Stimulated activated CD8-positive, alpha-beta memory T cell treated with anti-CD3 and anti-CD28 coated beads, Interleukin-7, amount 100 ng/mL, for 24 hours (primary cell): ENCODE measurements around the gene CNOT2.
"Not testable (repeated sequence)": the region's sequence is repeated elsewhere in the genome, so short reads cannot be mapped to it uniquely, and the experiment has no call there.

Experiments
- DNase-seq: peaks from one replicate; pipeline ENCODE4 v3.0.0-alpha.2; 2020; ENCODE audit warnings: low read depth

CNOT2 gene

GRCh38 chr12:70365648-70366518 is 122.7 kb downstream of the CNOT2 start, which contains the start of gene KCNMB4:
TSS of gene KCNMB4 (plus strand) at chr12:70366290. CDS start at chr12:70366735, 445 bp downstream.
- DNase-seq: peak; percentile 40

- DNase-seq: no peak
Observed at GRCh38 chr12:70366581-70367257, 123.5 kb downstream of the CNOT2 start.

GRCh38 chr12:70367258-70368141 is 124.3 kb downstream of the CNOT2 start:
- no peak for DNase-seq

- DNase-seq: no peak
Observed at GRCh38 chr12:70372881-70373280, 129.6 kb downstream of the CNOT2 start.

GRCh38 chr12:70379846-70380245 is 136.6 kb downstream of the CNOT2 start:
- no peak for DNase-seq

DNA sequence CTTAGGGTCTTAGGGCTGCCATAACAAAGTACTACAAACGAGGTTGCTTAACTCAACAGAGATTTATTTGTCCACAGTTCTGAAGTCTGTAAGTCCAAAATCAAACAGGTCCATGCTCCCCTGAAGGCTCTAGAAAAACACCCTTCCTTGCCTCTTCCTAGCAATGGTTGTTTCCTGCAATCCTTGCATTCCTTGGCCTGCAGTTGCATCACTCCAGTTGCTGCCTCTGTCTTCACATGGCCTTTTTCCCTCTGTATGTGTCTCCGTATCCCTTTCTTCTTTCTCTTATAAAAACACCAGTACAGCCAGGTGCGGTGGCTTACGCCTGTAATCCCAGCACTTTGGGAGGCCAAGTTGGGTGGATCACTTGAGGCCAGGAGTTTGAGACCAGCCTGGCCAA is 140.3 kb downstream of the CNOT2 start:
- DNase-seq: no peak

DNA sequence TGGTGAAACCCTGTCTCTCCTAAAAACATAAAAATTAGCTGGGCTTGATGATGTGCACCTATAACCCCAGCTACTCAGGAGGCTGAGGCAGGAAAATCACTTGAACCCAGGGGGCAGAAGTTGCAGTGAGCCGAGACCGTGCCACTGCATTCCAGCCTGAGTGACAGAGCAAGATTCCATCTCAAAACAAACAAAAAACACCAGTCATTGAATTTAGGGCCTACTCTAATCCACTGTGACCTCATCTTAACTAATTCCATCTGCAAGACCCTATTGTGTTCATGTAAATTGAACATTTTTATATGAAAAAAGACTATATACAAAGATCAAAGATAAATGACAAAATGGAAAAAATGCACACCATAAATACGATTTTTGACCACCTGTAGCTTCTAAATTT is 140.7 kb downstream of the CNOT2 start:
- no peak for DNase-seq

DNA sequence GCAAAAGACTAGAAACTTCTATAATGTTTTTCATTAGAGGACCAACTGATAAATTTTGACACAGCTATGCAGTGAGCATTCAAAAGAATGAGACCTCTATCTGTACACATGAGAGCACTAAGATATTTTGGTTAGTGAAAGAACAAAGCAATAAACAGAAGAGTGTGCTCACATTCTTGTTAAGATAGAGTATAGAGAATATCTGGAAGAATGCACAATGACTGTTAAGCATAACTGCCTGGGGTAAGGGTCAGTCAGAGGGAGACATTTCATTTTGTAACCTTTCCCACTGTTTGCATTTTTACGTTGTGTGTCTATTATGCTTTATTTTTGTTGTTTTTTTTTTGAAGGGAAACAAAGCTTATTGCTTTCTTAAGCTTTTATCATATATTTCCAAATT is 143.5 kb downstream of the CNOT2 start:
- no peak for DNase-seq

GRCh38 chr12:70389678-70390077 is 146.4 kb downstream of the CNOT2 start:
- DNase-seq: no peak

DNA sequence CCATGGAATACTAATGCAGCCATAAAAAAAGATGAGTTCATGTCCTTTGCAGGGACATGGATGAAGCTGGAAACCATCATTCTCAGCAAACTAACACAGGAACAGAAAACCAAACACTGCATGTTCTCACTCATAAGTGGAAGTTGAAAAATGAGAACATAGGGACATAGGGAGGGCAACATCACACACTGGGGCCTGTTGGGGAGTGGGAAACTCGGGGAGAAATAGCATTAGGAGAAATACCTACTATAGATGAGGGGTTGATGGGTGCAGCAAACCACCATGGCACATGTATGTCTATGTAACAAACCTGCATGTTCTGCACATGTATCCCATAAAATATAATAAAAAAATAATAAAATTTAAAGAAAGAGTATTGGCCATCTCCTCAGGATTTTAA is 149.4 kb downstream of the CNOT2 start:
- DNase-seq: not testable (repeated sequence)

- DNase-seq: no peak
Observed at GRCh38 chr12:70393787-70394499, 150.7 kb downstream of the CNOT2 start.

GRCh38 chr12:70398002-70398401 is 154.8 kb downstream of the CNOT2 start:
- no peak for DNase-seq

GRCh38 chr12:70398862-70399261 is 155.6 kb downstream of the CNOT2 start:
- no peak for DNase-seq

- no peak for DNase-seq
Observed at GRCh38 chr12:70399311-70399710, 156.1 kb downstream of the CNOT2 start.

GRCh38 chr12:70400124-70400523 is 156.9 kb downstream of the CNOT2 start:
- no peak for DNase-seq

GRCh38 chr12:70402597-70402996 is 159.4 kb downstream of the CNOT2 start:
- no peak for DNase-seq

DNA sequence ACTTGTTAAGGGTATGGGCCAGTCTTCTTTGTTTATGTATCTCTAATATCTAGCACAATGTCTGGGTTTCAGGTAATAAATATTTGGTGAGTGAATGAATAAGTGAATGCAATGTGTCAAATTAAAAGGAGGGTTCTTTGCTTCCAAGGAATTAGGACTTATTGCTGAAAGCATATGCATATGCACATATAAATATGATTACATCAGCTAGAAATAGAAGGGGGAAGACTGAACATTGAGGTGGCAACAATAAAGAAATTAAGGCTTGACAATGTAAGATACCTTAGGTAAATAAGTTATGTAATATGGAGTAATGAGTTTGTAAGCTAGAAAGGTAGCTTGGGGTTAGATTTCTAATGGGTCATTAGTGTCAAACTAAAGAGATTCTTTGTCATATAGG is 160.6 kb downstream of the CNOT2 start:
- DNase-seq: no peak
